CD4-positive, alpha-beta T cell treated with Interleukin-12 subunit alpha and Interleukin-12 subunit beta, for 1 hour (primary cell): ENCODE data around the gene STK26.
"Not testable (repeated sequence)": the region's sequence is repeated elsewhere in the genome, so short reads cannot be mapped to it uniquely, and the experiment has no call there.

ENCODE experiments used
- DNase-seq: peaks from one replicate; pipeline ENCODE4 v3.0.0-alpha.2; 2020

Gene STK26

GRCh38 chrX:132040066-132040465, 17.0 kb downstream of the STK26 start:
- DNase-seq: no peak

GRCh38 chrX:132041015-132041414, 17.9 kb downstream of the STK26 start:
- DNase-seq: no peak

GRCh38 chrX:132043977-132044376, 20.9 kb downstream of the STK26 start:
- no peak for DNase-seq

- DNase-seq: no peak
These were observed 21.9 kb downstream of the STK26 start for GRCh38 chrX:132044953-132045352.

GRCh38 chrX:132045456-132045855, 22.4 kb downstream of the STK26 start:
- no peak for DNase-seq

- no peak for DNase-seq
These were observed 23.4 kb downstream of the STK26 start for GRCh38 chrX:132046533-132046932.

- not testable (repeated sequence) for DNase-seq
These were observed 28.7 kb downstream of the STK26 start for GRCh38 chrX:132051778-132052177.

GRCh38 chrX:132058050-132058449, 34.9 kb downstream of the STK26 start:
- DNase-seq: no peak

- no peak for DNase-seq
These were observed 35.9 kb downstream of the STK26 start for GRCh38 chrX:132058975-132059374.

GRCh38 chrX:132059973-132060540, 37.0 kb downstream of the STK26 start:
- no peak for DNase-seq

- DNase-seq: no peak
These were observed 40.2 kb downstream of the STK26 start for GRCh38 chrX:132063334-132063733.

- DNase-seq: no peak
These were observed 40.8 kb downstream of the STK26 start for GRCh38 chrX:132063862-132064261.

- no peak for DNase-seq
These were observed 45.3 kb downstream of the STK26 start for GRCh38 chrX:132068405-132068804.

- peak; percentile 10 for DNase-seq
These were observed 48.2 kb downstream of the STK26 start for GRCh38 chrX:132071254-132071653.

GRCh38 chrX:132077414-132077813, 54.3 kb downstream of the STK26 start:
- no peak for DNase-seq

GRCh38 chrX:132077912-132078311, 54.8 kb downstream of the STK26 start:
- no peak for DNase-seq

GRCh38 chrX:132085786-132086185, 62.7 kb downstream of the STK26 start:
- no peak for DNase-seq

- no peak for DNase-seq
These were observed 63.6 kb downstream of the STK26 start for GRCh38 chrX:132086672-132087071.

GRCh38 chrX:132088864-132089263, 65.8 kb downstream of the STK26 start:
- DNase-seq: no peak

GRCh38 chrX:132090403-132091159, 67.5 kb downstream of the STK26 start:
- DNase-seq: no peak

GRCh38 chrX:132092439-132093065, 69.5 kb downstream of the STK26 start:
- peak; percentile 61 for DNase-seq

- DNase-seq: no peak
These were observed 70.2 kb downstream of the STK26 start for GRCh38 chrX:132093239-132093860.

GRCh38 chrX:132094164-132094563, 71.1 kb downstream of the STK26 start:
- DNase-seq: no peak

GRCh38 chrX:132098704-132099103, 75.6 kb downstream of the STK26 start:
- not testable (repeated sequence) for DNase-seq
